Left lung (tissue), 10 donors: ENCODE data around the gene MAMDC4. TPM values are rescaled to one million over a fixed set of nuclear protein-coding genes. Genes with fewer than 3 reads are reported as not detected.

ENCODE experiments used
- ATAC-seq: fragments of 200-7000 bp; cut with Tn5 transposase; one replicate; pipeline ENCODE4 v1.9.1; 2020; ENCODE audit warnings: moderate library complexity
- DNase-seq, 4 donors: peaks; one replicate each; pipeline ENCODE4 v3.0.0-alpha.2; 2013 to 2020
- H3K27ac ChIP-seq, 2 donors: fragments of 200-600 bp; sonication (generic) in 1 of 2; one replicate each; pipeline versions ENCODE4 v1.5.0 to v1.8.0; 2020 to 2021
- H3K27me3 ChIP-seq, 2 donors: fragments of 200-600 bp; sonication (generic) in 1 of 2; one replicate each; pipeline versions ENCODE4 v1.5.0 to v1.8.0; 2020 to 2021
- H3K36me3 ChIP-seq, 2 donors: fragments of 200-600 bp; sonication (generic) in 1 of 2; one replicate each; pipeline versions ENCODE4 v1.5.0 to v1.8.0; 2020 to 2021
- H3K4me1 ChIP-seq, 2 donors: fragments of 200-600 bp; one replicate each; pipeline ENCODE4 v1.8.0; 2021
- H3K4me3 ChIP-seq, 2 donors: fragments of 200-600 bp; sonication (generic) in 1 of 2; one replicate each; pipeline versions ENCODE4 v1.5.0 to v1.8.0; 2020 to 2021; ENCODE audit warnings: mild to moderate bottlenecking in 1 of 2
- H3K9me3 ChIP-seq, 2 donors: fragments of 200-600 bp; sonication (generic) in 1 of 2; one replicate each; pipeline versions ENCODE4 v1.5.0 to v1.8.0; 2020 to 2021
- CTCF ChIP-seq, 2 donors: fragments of 200-600 bp; sonication (generic) in 1 of 2; IDR thresholded peaks; one replicate each; pipeline versions ENCODE4 v1.5.0 to v1.8.0; 2021; ENCODE audit warnings: antibody characterized with exemption in 2 of 2
- intact Hi-C, 2 donors: fragments of 100-400 bp; cut with DNase I; formaldehyde crosslinking; loops; one replicate each; pipeline versions ENCODE4 v1.11.2 to v1.14.2; 2022
- polyA plus RNA-seq, 6 donors: library from polyadenylated mRNA; unstranded; fragments of 120-200 nt; gene quantifications; one replicate each; pipeline ENCODE4 v1.2.1, GENCODE V29; 2013; ENCODE audit not compliant: insufficient read length in 6 of 6
- total RNA-seq, 2 donors: library from RNA; stranded (reverse); fragmentation: NEBNext Ultra II Directional; extraction: Animal tissue kit (Norgen Biotek cat#: 25700); gene quantifications; one replicate each; pipeline ENCODE4 v1.2.1, GENCODE V29; 2021
- donor health status: DM: no; HTN: yes; CAD: no.
- donor health status: DM: no; HTN: no; CAD: no.

The MAMDC4 gene
- total and polyA plus RNA-seq, 8 donors, result 5.3 to 16.0 (median 8.8) TPM

GRCh38 chr9:136805207-136805740 is 46.9 kb upstream of the MAMDC4 start:
- no peak for TF ChIP-seq CTCF (IDR thresholded peaks at IDR 0.05)
- H3K9me3 ChIP-seq, result no peaks in the 10 kb centered on the region
- peaks cover 0 to 6% of the 10 kb centered on the region in 2 donors for H3K36me3 ChIP-seq
- peaks cover 12 to 24% of the 10 kb centered on the region in 2 donors for H3K27me3 ChIP-seq
- intact Hi-C loops, result no loop called here
- peaks cover 21 to 46% of the 10 kb centered on the region in 2 donors for H3K4me1 ChIP-seq
- ATAC-seq (no peak), DNase-seq (peak in 1 of 4 donors; percentile 35)
- H3K4me3 ChIP-seq, result no peak overlapping the region
- no peak overlapping the region for H3K27ac ChIP-seq

GRCh38 chr9:136806067-136806466 is 46.1 kb upstream of the MAMDC4 start:
- Histone ChIP-seq H3K27me3 (peaks cover 10 to 16% of the 10 kb centered on the region in 2 donors), H3K4me3 (no peak overlapping the region), H3K27ac (no peak overlapping the region), H3K36me3 (peaks cover 0 to 14% of the 10 kb centered on the region in 2 donors), H3K4me1 (peaks cover 15 to 46% of the 10 kb centered on the region in 2 donors), H3K9me3 (no peaks in the 10 kb centered on the region)
- no peak for ATAC-seq
- intact Hi-C loops, result no loop called here
- TF ChIP-seq CTCF (IDR thresholded peaks at IDR 0.05), result no peak
- DNase-seq, result peak in 1 of 4 donors; percentile 73

GRCh38 chr9:136806631-136807201 is 45.4 kb upstream of the MAMDC4 start:
- peak overlapping the region; percentile 78 to 93 for H3K4me3 ChIP-seq
- peaks cover 3 to 10% of the 10 kb centered on the region in 2 donors for H3K27me3 ChIP-seq
- peak overlapping the region; percentile 90 to 93 for H3K27ac ChIP-seq
- TF ChIP-seq CTCF (IDR thresholded peaks at IDR 0.05), result no peak
- H3K36me3 ChIP-seq, result peaks cover 0 to 16% of the 10 kb centered on the region in 2 donors
- no peak for ATAC-seq
- intact Hi-C loops, result no loop called here
- H3K9me3 ChIP-seq, result no peaks in the 10 kb centered on the region
- peak in 1 of 4 donors; percentile 76 for DNase-seq
- H3K4me1 ChIP-seq, result peaks cover 15 to 41% of the 10 kb centered on the region in 2 donors

GRCh38 chr9:136807281-136808074 is 44.7 kb upstream of the MAMDC4 start, which contains the start of gene RABL6:
Gene RABL6 (plus strand): TSS chr9:136807948. CDS start chr9:136808197, 249 bp downstream.
- peak; percentile 88 for ATAC-seq
- intact Hi-C loops, result no loop called here

More at GRCh38 chr9:136807281-136808074, 44.7 kb upstream of the MAMDC4 start, which contains the start of gene RABL6:
- peak within 1 kb of the TSS; percentile 78 to 93 for H3K4me3 ChIP-seq
- H3K4me1 ChIP-seq, result peaks cover 15 to 41% of the 10 kb centered on the region in 2 donors
- no peaks in the 10 kb centered on the region for H3K9me3 ChIP-seq
- peak within 1 kb of the TSS; percentile 90 to 93 for H3K27ac ChIP-seq
- peaks cover 0 to 2% of the 10 kb centered on the region in 2 donors for H3K27me3 ChIP-seq
- peaks cover 0 to 24% of the 10 kb centered on the region in 2 donors for H3K36me3 ChIP-seq
- peak; percentile 79 to 93 (median 84) for DNase-seq
- TF ChIP-seq CTCF (IDR thresholded peaks at IDR 0.05), result no peak
